HCT116 (cell line): Measurements from ENCODE around the gene CPZ. TPM values are rescaled to one million over a fixed set of nuclear protein-coding genes. Genes with fewer than 3 reads are reported as not detected.

Source experiments
- ATAC-seq: fragments of 200-7000 bp; cut with Tn5 transposase; 2 replicates; pipeline ENCODE4 v1.9.1; 2020; ENCODE audit warnings: mild to moderate bottlenecking, moderate library complexity
- BruUV-seq: library from RNA; stranded (reverse); fragments of 400-500 nt; replicated peaks from 2 replicates; lab custom pipeline; 2021; lab: Mats Ljungman, UMichigan
- CTCF ChIA-PET: fragments of 300-600 bp; sonication (Branson Sonifier 250); formaldehyde crosslinking; loops from one replicate; lab custom pipeline; 2021; ENCODE audit warnings: antibody characterized with exemption; lab: Charles Lee
- POLR2A ChIA-PET: fragments of 300-600, 350-600 bp; sonication (Branson Sonifier 250); formaldehyde crosslinking; loops from one replicate; lab custom pipeline; 2021; ENCODE audit warnings: antibody characterized with exemption; lab: Charles Lee
- RAD21 ChIA-PET, 2 experiments: fragments of 300-600 bp; sonication (Branson Sonifier 250); formaldehyde crosslinking; loops; one replicate each; lab custom pipeline; 2023; ENCODE audit warnings: low total read pairs in 2 of 2; ENCODE audit not compliant: uncharacterized antibody in 2 of 2, unreplicated experiment in 2 of 2, low non-redundant PET in 1 of 2; lab: Charles Lee
- DNase-seq: peaks from one replicate; pipeline ENCODE4 v3.0.0-alpha.2; 2010; ENCODE audit warnings: low read depth, low spot score
- H2AFZ ChIP-seq: fragments of 200-600 bp; shearing (Covaris generic), sonication (generic); 2 replicates; pipeline ENCODE4 v1.6.1; 2017; ENCODE audit warnings: low read depth, mixed run types, mixed read lengths, antibody characterized with exemption, low read length; ENCODE audit not compliant: poor library complexity, severe bottlenecking
- H3K27ac ChIP-seq: 2 replicates; pipeline ENCODE4 v1.5.1; 2012; ENCODE audit warnings: low read depth, low read length
- H3K27me3 ChIP-seq: fragments of 200-600 bp; sonication (generic); 2 replicates; pipeline ENCODE4 v1.6.1; 2016; ENCODE audit warnings: mixed run types, low read length, mixed read lengths; ENCODE audit not compliant: insufficient read depth
- H3K36me3 ChIP-seq, 2 experiments: fragments of 200-500 bp in 1 of 2; fragments of 200-600 bp in 1 of 2; sonication (Bioruptor generic) in 1 of 2; sonication (generic) in 1 of 2; 2 replicates each; pipeline versions ENCODE4 v1.5.1 to v1.6.1; 2014 to 2016; ENCODE audit warnings: low read length in 2 of 2, inconsistent platforms in 1 of 2, mixed read lengths in 1 of 2, mixed run types in 1 of 2; ENCODE audit not compliant: insufficient read depth in 2 of 2, control insufficient read depth in 1 of 2
- H3K4me1 ChIP-seq, 2 experiments: fragments of 200-600 bp in 1 of 2; sonication (generic) in 1 of 2; 2 replicates each; pipeline versions ENCODE4 v1.5.1 to v1.6.1; 2012 to 2017; ENCODE audit warnings: low read length in 2 of 2, inconsistent platforms in 1 of 2, mild to moderate bottlenecking in 1 of 2, mixed read lengths in 1 of 2, mixed run types in 1 of 2, moderate library complexity in 1 of 2; ENCODE audit not compliant: insufficient read depth in 2 of 2, control insufficient read depth in 1 of 2
- H3K4me2 ChIP-seq: fragments of 200-600 bp; sonication (generic); 2 replicates; pipeline ENCODE4 v1.6.1; 2017; ENCODE audit warnings: mixed run types, low read length, mixed read lengths
- H3K4me3 ChIP-seq, 2 experiments: fragments of 200-600 bp in 1 of 2; sonication (generic) in 1 of 2; replicated peaks in 1 of 2; 2 replicates each; pipeline ENCODE4 v1.5.1; 2011 to 2016; ENCODE audit warnings: low read length in 2 of 2, control low read depth in 1 of 2, low read depth in 1 of 2, mild to moderate bottlenecking in 1 of 2, mixed read lengths in 1 of 2, mixed run types in 1 of 2
- H3K79me2 ChIP-seq: fragments of 200-600 bp; sonication (generic); 2 replicates; pipeline ENCODE4 v1.6.1; 2017; ENCODE audit warnings: mild to moderate bottlenecking, mixed run types, low read length, moderate library complexity, mixed read lengths; ENCODE audit not compliant: insufficient read depth
- H3K9ac ChIP-seq: fragments of 200-600 bp; sonication (generic); 2 replicates; pipeline ENCODE4 v1.6.1; 2016; ENCODE audit warnings: low read length, mixed read lengths
- H3K9me2 ChIP-seq: fragments of 200-600 bp; sonication (generic), shearing (Covaris generic); 2 replicates; pipeline ENCODE4 v1.6.1; 2017; ENCODE audit warnings: mixed run types, mild to moderate bottlenecking, moderate library complexity; ENCODE audit not compliant: insufficient read depth
- H3K9me3 ChIP-seq, 2 experiments: fragments of 200-500 bp in 1 of 2; fragments of 200-600 bp in 1 of 2; sonication (Bioruptor generic) in 1 of 2; sonication (generic) in 1 of 2; 2 replicates each; pipeline ENCODE4 v1.6.1; 2014 to 2017; ENCODE audit warnings: low read length in 2 of 2, mixed read lengths in 2 of 2, inconsistent platforms in 1 of 2, low read depth in 1 of 2, mild to moderate bottlenecking in 1 of 2, mixed run types in 1 of 2, moderate library complexity in 1 of 2; ENCODE audit not compliant: control insufficient read depth in 1 of 2, insufficient read depth in 1 of 2
- H4K20me1 ChIP-seq: fragments of 200-600 bp; sonication (generic), shearing (Covaris generic); 2 replicates; pipeline ENCODE4 v1.6.1; 2017; ENCODE audit warnings: mixed run types, mild to moderate bottlenecking, moderate library complexity; ENCODE audit not compliant: insufficient read depth
- CBX3 ChIP-seq: IDR thresholded peaks from 2 replicates; pipeline ENCODE4 v1.6.1; 2012; ENCODE audit warnings: low read depth
- POLR2A ChIP-seq: IDR thresholded peaks from 2 replicates; pipeline ENCODE4 v1.7.0; 2011; ENCODE audit warnings: borderline replicate concordance; ENCODE audit not compliant: insufficient read depth, insufficient read length; ENCODE audit errors: extremely low read depth
- SP1 ChIP-seq: IDR thresholded peaks from 2 replicates; pipeline ENCODE4 v1.6.1; 2012; ENCODE audit warnings: low read depth
- SRF ChIP-seq: IDR thresholded peaks from 2 replicates; pipeline ENCODE4 v1.6.1; 2012; ENCODE audit warnings: low read depth
- ZFX ChIP-seq: fragments of 450-650 bp; IDR thresholded peaks from 2 replicates; pipeline ENCODE4 v1.6.1; 2017
- intact Hi-C: fragments of 100-400 bp; cut with micrococcal nuclease; formaldehyde crosslinking; loops from 2 replicates; pipeline ENCODE4 v1.10.0; 2022
- total RNA-seq: library from RNA; stranded (reverse); gene quantifications from one replicate; pipeline ENCODE4 v1.2.1, GENCODE V29; 2021; ENCODE audit not compliant: unreplicated experiment
- TF ChIP-seq, protein P1 (sequence below): IDR thresholded peaks from 2 replicates; pipeline ENCODE4 v1.6.1; 2012; ENCODE audit warnings: low read depth

The CPZ gene
- total RNA-seq, 1 experiment from 2014 or later: not detected

GRCh38 chr4:8601556-8601955, 9.0 kb downstream of the CPZ start:
- Histone ChIP-seq H3K27ac (no peak overlapping the region), H3K4me2 (no peak overlapping the region), H3K9me3 (no peaks in the 10 kb centered on the region), H3K36me3 (no peaks in the 10 kb centered on the region), H2AFZ (no peak overlapping the region), H3K9ac (no peak overlapping the region), H4K20me1 (no peaks in the 10 kb centered on the region), H3K9me2 (no peaks in the 10 kb centered on the region), H3K79me2 (no peaks in the 10 kb centered on the region), H3K4me3 (no peak overlapping the region), H3K4me1 (peaks cover 11 to 17% of the 10 kb centered on the region in 2 experiments; a peak in 3 of 4 replicates), H3K27me3 (0 out of 2 replicates have a peak, but pooled peaks cover 4% of the 10 kb centered on the region)
- ChIA-PET RAD21 (no interaction called here), POLR2A (no interaction called here), CTCF (no interaction called here)
- no TSS peak for BruUV-seq
- no peak for DNase-seq
- TF ChIP-seq SRF (no peak), ZFX (no peak), SP1 (no peak), CBX3 (no peak), POLR2A (no peak)
- TF ChIP-seq, protein P1, sequence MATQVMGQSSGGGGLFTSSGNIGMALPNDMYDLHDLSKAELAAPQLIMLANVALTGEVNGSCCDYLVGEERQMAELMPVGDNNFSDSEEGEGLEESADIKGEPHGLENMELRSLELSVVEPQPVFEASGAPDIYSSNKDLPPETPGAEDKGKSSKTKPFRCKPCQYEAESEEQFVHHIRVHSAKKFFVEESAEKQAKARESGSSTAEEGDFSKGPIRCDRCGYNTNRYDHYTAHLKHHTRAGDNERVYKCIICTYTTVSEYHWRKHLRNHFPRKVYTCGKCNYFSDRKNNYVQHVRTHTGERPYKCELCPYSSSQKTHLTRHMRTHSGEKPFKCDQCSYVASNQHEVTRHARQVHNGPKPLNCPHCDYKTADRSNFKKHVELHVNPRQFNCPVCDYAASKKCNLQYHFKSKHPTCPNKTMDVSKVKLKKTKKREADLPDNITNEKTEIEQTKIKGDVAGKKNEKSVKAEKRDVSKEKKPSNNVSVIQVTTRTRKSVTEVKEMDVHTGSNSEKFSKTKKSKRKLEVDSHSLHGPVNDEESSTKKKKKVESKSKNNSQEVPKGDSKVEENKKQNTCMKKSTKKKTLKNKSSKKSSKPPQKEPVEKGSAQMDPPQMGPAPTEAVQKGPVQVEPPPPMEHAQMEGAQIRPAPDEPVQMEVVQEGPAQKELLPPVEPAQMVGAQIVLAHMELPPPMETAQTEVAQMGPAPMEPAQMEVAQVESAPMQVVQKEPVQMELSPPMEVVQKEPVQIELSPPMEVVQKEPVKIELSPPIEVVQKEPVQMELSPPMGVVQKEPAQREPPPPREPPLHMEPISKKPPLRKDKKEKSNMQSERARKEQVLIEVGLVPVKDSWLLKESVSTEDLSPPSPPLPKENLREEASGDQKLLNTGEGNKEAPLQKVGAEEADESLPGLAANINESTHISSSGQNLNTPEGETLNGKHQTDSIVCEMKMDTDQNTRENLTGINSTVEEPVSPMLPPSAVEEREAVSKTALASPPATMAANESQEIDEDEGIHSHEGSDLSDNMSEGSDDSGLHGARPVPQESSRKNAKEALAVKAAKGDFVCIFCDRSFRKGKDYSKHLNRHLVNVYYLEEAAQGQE: no peak
- intact Hi-C loops: loop anchor here (10.0 kb wide), 1 partner anchor 283 kb away; no protein-coding TSS in a partner anchor
- ATAC-seq: no peak
